ENCODE data around the gene CHCT1.
"Not testable (repeated sequence)": the region's sequence is repeated elsewhere in the genome, so short reads cannot be mapped to it uniquely, and the experiment has no call there.

CHCT1 gene

GRCh38 chr17:60422162-60422665 lies at the start of gene CHCT1:
CHCT1 (plus strand) TSS chr17:60422489; CDS start chr17:60422593, 104 bp downstream.
- DNase-seq (ENCODE audit: low spot score) = no peak

- DNase-seq (ENCODE audit: low spot score) = no peak
Observed at GRCh38 chr17:60372790-60373483, 49.4 kb upstream of the CHCT1 start.

GRCh38 chr17:60378187-60378586 lies 44.1 kb upstream of the CHCT1 start:
- DNase-seq (ENCODE audit: low spot score) = not testable (repeated sequence)

GRCh38 chr17:60379461-60379860 lies 42.8 kb upstream of the CHCT1 start:
- DNase-seq (ENCODE audit: low spot score) = not testable (repeated sequence)

GRCh38 chr17:60381958-60382357 lies 40.3 kb upstream of the CHCT1 start:
- no peak for DNase-seq (ENCODE audit: low spot score)

GRCh38 chr17:60383379-60383778 lies 38.9 kb upstream of the CHCT1 start:
- no peak for DNase-seq (ENCODE audit: low spot score)

GRCh38 chr17:60384921-60385320 lies 37.4 kb upstream of the CHCT1 start:
- DNase-seq (ENCODE audit: low spot score) = not testable (repeated sequence)

- DNase-seq (ENCODE audit: low spot score) = no peak
Observed at GRCh38 chr17:60386147-60387058, 35.9 kb upstream of the CHCT1 start.

- no peak for DNase-seq (ENCODE audit: low spot score)
Observed at GRCh38 chr17:60387666-60388065, 34.6 kb upstream of the CHCT1 start.

GRCh38 chr17:60388742-60389141 lies 33.5 kb upstream of the CHCT1 start:
- no peak for DNase-seq (ENCODE audit: low spot score)

GRCh38 chr17:60390186-60390585 lies 32.1 kb upstream of the CHCT1 start:
- DNase-seq (ENCODE audit: low spot score) = no peak

GRCh38 chr17:60390925-60391470 lies 31.3 kb upstream of the CHCT1 start:
- DNase-seq (ENCODE audit: low spot score) = no peak

GRCh38 chr17:60391471-60392041 lies 30.7 kb upstream of the CHCT1 start:
- no peak for DNase-seq (ENCODE audit: low spot score)

GRCh38 chr17:60392042-60392844 lies 30.0 kb upstream of the CHCT1 start, which contains the start of gene USP32:
USP32 (minus strand) TSS chr17:60392133; CDS start chr17:60391939, 194 bp downstream.
- peak; percentile 99 for DNase-seq (ENCODE audit: low spot score)

GRCh38 chr17:60392845-60393702 lies 29.2 kb upstream of the CHCT1 start:
- peak; percentile 8 for DNase-seq (ENCODE audit: low spot score)

- DNase-seq (ENCODE audit: low spot score) = no peak
Observed at GRCh38 chr17:60393840-60394723, 28.2 kb upstream of the CHCT1 start.

GRCh38 chr17:60395508-60396065 lies 26.7 kb upstream of the CHCT1 start:
- no peak for DNase-seq (ENCODE audit: low spot score)

- no peak for DNase-seq (ENCODE audit: low spot score)
Observed at GRCh38 chr17:60396412-60396811, 25.9 kb upstream of the CHCT1 start.

Measured in CD4-positive, alpha-beta T cell treated with Interleukin-15 for 4 hours (primary cell).